ENCODE data around the gene RRBP1. TPM values are rescaled to one million over a fixed set of nuclear protein-coding genes. Genes with fewer than 3 reads are reported as not detected.

Gene RRBP1
- total and polyA plus RNA-seq, 4 donors, result 75.4 to 202 (median 130) TPM

- Histone ChIP-seq H3K4me3 (ENCODE audit: low read depth in 1 of 3, low read length in 3 of 3) (no peak overlapping the region), H3K36me3 (ENCODE audit: control insufficient read depth in 4 of 4, insufficient read depth in 3 of 4, low read depth in 1 of 4, low read length in 3 of 4) (no peaks in the 10 kb centered on the region), H3K27ac (ENCODE audit: low read depth in 1 of 2, low read length in 2 of 2) (no peak overlapping the region), H3K27me3 (ENCODE audit: control insufficient read depth in 4 of 4, insufficient read depth in 4 of 4, low read length in 3 of 4) (no peaks in the 10 kb centered on the region), H3K9ac (ENCODE audit: low read depth in 1 of 2, low read length in 2 of 2) (no peak overlapping the region), H3K4me1 (ENCODE audit: control insufficient read depth in 4 of 4, insufficient read depth in 4 of 4, low read length in 3 of 4) (no peaks in the 10 kb centered on the region), H3K9me3 (ENCODE audit: control insufficient read depth in 4 of 4, low read length in 3 of 4) (no peaks in the 10 kb centered on the region)
- DNase-seq (ENCODE audit: low spot score), result no peak
- TF ChIP-seq FOXA2 (IDR thresholded peaks at IDR 0.05) (no peak), TAF1 (conservative IDR thresholded peaks at IDR 0.05) (no peak), ATF3 (IDR thresholded peaks at IDR 0.05) (no peak), EGR1 (IDR thresholded peaks at IDR 0.05; ENCODE audit: low read depth in 2 of 2) (no peak), HNF4A (conservative IDR thresholded peaks at IDR 0.05) (no peak), HNF4G (IDR thresholded peaks at IDR 0.05) (no peak), FOXA1 (IDR thresholded peaks at IDR 0.05) (no peak), RXRA (IDR thresholded peaks at IDR 0.05) (no peak)
- 85% methylated on average over 7 of the region's 7 CpGs for WGBS
Observed at GRCh38 chr20:17700637-17701036, 18.6 kb upstream of the RRBP1 start.

- no peak for DNase-seq (ENCODE audit: low spot score)
- H3K4me1 ChIP-seq (ENCODE audit: control insufficient read depth in 4 of 4, insufficient read depth in 4 of 4, low read length in 3 of 4), result no peaks in the 10 kb centered on the region
- H3K27ac ChIP-seq (ENCODE audit: low read depth in 1 of 2, low read length in 2 of 2), result no peak within 1 kb of the TSS
- 71% methylated on average over 3 of the region's 3 CpGs for WGBS
- H3K4me3 ChIP-seq (ENCODE audit: low read depth in 1 of 3, low read length in 3 of 3), result no peak within 1 kb of the TSS
- H3K36me3 ChIP-seq (ENCODE audit: control insufficient read depth in 4 of 4, insufficient read depth in 3 of 4, low read depth in 1 of 4, low read length in 3 of 4), result no peaks in the 10 kb centered on the region
- no peaks in the 10 kb centered on the region for H3K9me3 ChIP-seq (ENCODE audit: control insufficient read depth in 4 of 4, low read length in 3 of 4)
- no peak within 1 kb of the TSS for H3K9ac ChIP-seq (ENCODE audit: low read depth in 1 of 2, low read length in 2 of 2)
- H3K27me3 ChIP-seq (ENCODE audit: control insufficient read depth in 4 of 4, insufficient read depth in 4 of 4, low read length in 3 of 4), result no peaks in the 10 kb centered on the region
- TF ChIP-seq EGR1 (IDR thresholded peaks at IDR 0.05; ENCODE audit: low read depth in 2 of 2), result no peak
- TF ChIP-seq GABPA (IDR thresholded peaks at IDR 0.05 in 1 of 2, conservative IDR thresholded peaks at IDR 0.05 in 1 of 2), result no peak
- no peak for TF ChIP-seq ZBTB33 (IDR thresholded peaks at IDR 0.05)
Observed at GRCh38 chr20:17699931-17700351, 17.9 kb upstream of the RRBP1 start, which contains the start of gene BANF2. Gene BANF2 (plus strand): TSS chr20:17699966. CDS start chr20:17725026, 25,060 bp downstream.

- Histone ChIP-seq H3K9me3 (ENCODE audit: control insufficient read depth in 4 of 4, low read length in 3 of 4) (no peaks in the 10 kb centered on the region), H3K27me3 (ENCODE audit: control insufficient read depth in 4 of 4, insufficient read depth in 4 of 4, low read length in 3 of 4) (no peaks in the 10 kb centered on the region), H3K9ac (ENCODE audit: low read depth in 1 of 2, low read length in 2 of 2) (no peak overlapping the region), H3K36me3 (ENCODE audit: control insufficient read depth in 4 of 4, insufficient read depth in 3 of 4, low read depth in 1 of 4, low read length in 3 of 4) (no peaks in the 10 kb centered on the region), H3K4me1 (ENCODE audit: control insufficient read depth in 4 of 4, insufficient read depth in 4 of 4, low read length in 3 of 4) (no peaks in the 10 kb centered on the region), H3K4me3 (ENCODE audit: low read depth in 1 of 3, low read length in 3 of 3) (no peak overlapping the region), H3K27ac (ENCODE audit: low read depth in 1 of 2, low read length in 2 of 2) (no peak overlapping the region)
- no peak for TF ChIP-seq YY1 (IDR thresholded peaks at IDR 0.05)
- TF ChIP-seq GABPA (IDR thresholded peaks at IDR 0.05 in 1 of 2, conservative IDR thresholded peaks at IDR 0.05 in 1 of 2), result no peak
- TF ChIP-seq FOXA2 (IDR thresholded peaks at IDR 0.05), result no peak
- no peak for TF ChIP-seq ZBTB33 (IDR thresholded peaks at IDR 0.05)
- TF ChIP-seq CTCF (IDR thresholded peaks at IDR 0.05; ENCODE audit: low read depth, low read length, missing input control), result no peak
- TF ChIP-seq JUND (IDR thresholded peaks at IDR 0.05), result no peak
- no peak for TF ChIP-seq TAF1 (conservative IDR thresholded peaks at IDR 0.05)
- 78% methylated on average over 5 of the region's 5 CpGs for WGBS
- DNase-seq (ENCODE audit: low spot score), result no peak
Observed at GRCh38 chr20:17698384-17698783, 16.3 kb upstream of the RRBP1 start.
